ENCODE data around the gene ATG2B.

DNA sequence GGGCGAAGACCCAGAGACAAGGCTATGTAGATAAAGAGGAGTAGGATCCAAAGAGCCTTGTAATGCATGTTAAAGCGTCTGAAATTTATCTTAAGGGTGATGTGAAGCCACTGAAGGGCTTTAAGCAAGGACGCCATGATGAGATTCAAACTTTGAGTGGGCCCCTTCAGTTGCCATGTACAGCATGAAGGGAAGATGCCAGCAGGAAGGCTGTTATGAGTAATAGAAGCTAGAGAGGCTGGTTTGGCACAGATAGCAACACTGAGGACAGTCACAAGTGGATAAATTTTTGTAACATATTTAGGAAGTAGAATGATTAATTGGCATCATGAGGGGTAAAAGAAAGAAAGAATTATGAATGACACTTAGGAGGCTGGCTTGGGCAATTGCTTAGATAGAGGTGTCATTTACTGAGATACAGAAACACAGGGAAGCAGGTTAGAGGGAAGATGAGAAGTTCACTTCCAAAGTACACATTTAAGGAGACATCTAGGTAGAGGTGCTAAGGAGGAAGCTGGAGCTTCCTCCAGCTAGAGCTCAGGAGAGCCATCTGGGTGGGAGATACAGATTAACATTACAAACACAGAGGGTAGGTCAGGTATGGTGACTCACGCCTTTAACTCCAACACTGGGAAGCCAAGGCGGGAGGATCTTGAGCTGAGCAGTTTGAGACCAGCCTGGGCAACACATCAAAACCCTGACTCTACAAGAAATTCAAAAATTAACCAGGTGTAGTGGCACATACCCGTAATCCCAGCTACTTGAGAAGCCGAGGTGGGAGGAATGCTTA lies 13.7 kb downstream of the ATG2B start:
- TF ChIP-seq, protein P1, sequence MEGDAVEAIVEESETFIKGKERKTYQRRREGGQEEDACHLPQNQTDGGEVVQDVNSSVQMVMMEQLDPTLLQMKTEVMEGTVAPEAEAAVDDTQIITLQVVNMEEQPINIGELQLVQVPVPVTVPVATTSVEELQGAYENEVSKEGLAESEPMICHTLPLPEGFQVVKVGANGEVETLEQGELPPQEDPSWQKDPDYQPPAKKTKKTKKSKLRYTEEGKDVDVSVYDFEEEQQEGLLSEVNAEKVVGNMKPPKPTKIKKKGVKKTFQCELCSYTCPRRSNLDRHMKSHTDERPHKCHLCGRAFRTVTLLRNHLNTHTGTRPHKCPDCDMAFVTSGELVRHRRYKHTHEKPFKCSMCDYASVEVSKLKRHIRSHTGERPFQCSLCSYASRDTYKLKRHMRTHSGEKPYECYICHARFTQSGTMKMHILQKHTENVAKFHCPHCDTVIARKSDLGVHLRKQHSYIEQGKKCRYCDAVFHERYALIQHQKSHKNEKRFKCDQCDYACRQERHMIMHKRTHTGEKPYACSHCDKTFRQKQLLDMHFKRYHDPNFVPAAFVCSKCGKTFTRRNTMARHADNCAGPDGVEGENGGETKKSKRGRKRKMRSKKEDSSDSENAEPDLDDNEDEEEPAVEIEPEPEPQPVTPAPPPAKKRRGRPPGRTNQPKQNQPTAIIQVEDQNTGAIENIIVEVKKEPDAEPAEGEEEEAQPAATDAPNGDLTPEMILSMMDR (IDR thresholded peaks at IDR 0.05; ENCODE audit: extremely low read depth in 1 of 2, insufficient read depth in 1 of 2, low read depth in 1 of 2, low read length in 2 of 2) = no peak
- TF ChIP-seq EZH2 (IDR thresholded peaks at IDR 0.05; ENCODE audit: borderline replicate concordance, low read depth, low read length, severe bottlenecking) (no peak), POLR2AphosphoS5 (IDR thresholded peaks at IDR 0.05; ENCODE audit: insufficient read depth, low read depth, low read length) (no peak), POLR2A (IDR thresholded peaks at IDR 0.05; ENCODE audit: low read depth, low read length) (no peak), JUN (IDR thresholded peaks at IDR 0.05; ENCODE audit: borderline replicate concordance, insufficient read depth, insufficient read length, low read depth) (no peak)

Data from endothelial cell of umbilical vein (primary cell).